Measurements from ENCODE around the gene SCML2.
"Not testable (repeated sequence)": the region's sequence is repeated elsewhere in the genome, so short reads cannot be mapped to it uniquely, and the experiment has no call there.

SCML2 gene

DNA sequence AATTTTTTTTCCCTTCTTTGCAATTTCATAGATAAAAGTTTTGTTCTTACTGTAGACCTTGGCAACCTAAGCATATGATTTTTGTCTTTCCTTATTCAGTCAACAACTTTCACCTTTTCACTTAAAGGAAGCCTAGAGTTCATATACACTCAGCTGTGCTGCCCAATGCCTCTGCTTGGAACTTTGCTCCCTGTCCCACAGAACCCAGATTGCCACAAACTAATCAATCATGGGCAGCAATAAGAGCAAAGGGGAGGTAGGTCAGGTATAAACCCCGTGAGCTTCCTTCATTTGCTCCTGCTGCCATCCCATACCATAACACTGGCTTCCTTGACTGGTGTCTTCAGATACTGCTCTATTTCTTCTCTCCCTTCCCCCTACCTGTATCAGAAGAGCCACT lies 82.8 kb downstream of the SCML2 start:
- no peak for TF ChIP-seq CTCF (IDR thresholded peaks at IDR 0.05; ENCODE audit: low read depth, low read length, missing control alignments)
- no peak overlapping the region for H3K4me3 ChIP-seq (ENCODE audit: low read depth, low read length)
- DNase-seq (ENCODE audit: low read depth): no peak

DNA sequence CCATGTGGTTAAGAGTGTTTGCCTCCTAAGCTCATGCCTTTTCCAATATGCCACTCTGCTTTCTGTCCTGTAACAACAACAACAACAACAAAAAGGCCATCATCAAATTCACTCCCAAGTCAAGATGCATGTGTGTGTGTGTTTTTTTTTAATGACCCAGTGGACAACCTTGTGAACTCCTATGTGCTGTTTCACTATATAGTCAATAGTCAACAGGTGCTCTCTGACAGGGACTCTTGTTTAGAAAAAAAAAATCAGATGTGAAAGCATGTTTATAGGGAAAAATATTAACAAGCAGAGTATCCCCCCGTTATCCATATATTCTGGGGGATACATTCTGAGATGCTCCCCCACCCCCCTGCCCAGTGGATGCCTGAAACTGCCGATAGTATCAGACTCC lies 83.2 kb downstream of the SCML2 start:
- no peak for TF ChIP-seq CTCF (IDR thresholded peaks at IDR 0.05; ENCODE audit: low read depth, low read length, missing control alignments)
- no peak overlapping the region for H3K4me3 ChIP-seq (ENCODE audit: low read depth, low read length)
- DNase-seq (ENCODE audit: low read depth): no peak

GRCh38 chrX:18255059-18255458 lies 99.4 kb downstream of the SCML2 start:
- no peak for DNase-seq (ENCODE audit: low read depth)
- H3K4me3 ChIP-seq (ENCODE audit: low read depth, low read length): no peak overlapping the region
- TF ChIP-seq CTCF (IDR thresholded peaks at IDR 0.05; ENCODE audit: low read depth, low read length, missing control alignments): no peak

DNA sequence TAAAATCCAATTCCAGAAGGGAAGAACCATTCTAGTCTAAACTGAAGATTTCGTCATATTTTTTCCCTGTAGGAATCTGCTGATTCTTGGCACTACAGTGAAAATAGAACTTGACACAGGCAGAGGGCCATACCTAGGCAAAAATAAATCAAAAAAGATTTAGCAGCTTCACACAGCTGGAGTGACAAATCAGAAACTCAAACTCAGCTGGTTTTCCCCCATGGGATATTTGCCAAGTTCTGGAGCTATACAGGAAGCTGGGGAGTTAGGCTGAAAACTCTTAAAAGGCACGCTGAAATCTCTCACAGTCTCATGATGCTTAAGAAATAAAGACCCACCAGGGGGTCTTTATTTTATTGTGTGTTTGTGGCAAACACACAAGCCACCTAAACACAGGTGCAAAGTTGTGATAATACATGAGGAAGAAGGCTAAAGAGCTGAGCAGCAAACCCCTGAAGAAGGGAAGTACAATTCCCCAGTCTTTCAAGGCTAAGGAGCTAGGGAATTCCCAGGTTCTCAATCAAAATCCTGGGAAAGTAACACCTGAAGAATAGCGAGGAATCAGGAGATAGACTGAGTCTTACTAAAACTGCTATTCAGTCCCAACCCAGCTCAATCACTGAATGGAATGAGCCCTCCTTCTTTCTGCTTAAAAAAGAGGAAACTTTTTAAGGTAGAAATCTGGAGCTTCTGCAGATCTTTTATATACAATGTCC lies 101.7 kb downstream of the SCML2 start:
- no peak for DNase-seq (ENCODE audit: low read depth)
- no peak overlapping the region for H3K4me3 ChIP-seq (ENCODE audit: low read depth, low read length)
- no peak for TF ChIP-seq CTCF (IDR thresholded peaks at IDR 0.05; ENCODE audit: low read depth, low read length, missing control alignments)

- DNase-seq (ENCODE audit: low read depth); H3K4me3 ChIP-seq (ENCODE audit: low read depth, low read length): not testable (repeated sequence)
These were observed 124.8 kb downstream of the SCML2 start for GRCh38 chrX:18229646-18230045.

DNA sequence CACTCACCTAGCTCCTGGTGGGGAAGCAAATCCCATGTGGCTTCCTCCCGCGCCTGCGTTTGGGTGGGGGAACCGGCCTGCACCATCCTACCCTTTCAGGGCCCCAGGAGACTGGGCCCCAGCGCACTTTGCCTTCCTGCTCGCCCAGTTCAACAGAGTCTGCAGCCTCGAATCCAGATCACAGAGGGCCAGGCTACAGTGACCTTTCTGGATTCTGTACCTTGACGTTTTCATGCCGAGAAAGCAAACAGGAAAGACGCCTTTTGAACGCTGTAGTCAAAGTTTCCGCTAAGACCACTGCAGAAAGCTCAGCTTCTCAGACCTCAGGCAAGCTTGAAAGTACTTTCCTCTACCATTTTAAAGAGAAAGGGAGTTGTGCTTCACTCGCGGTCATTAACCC lies 126.4 kb downstream of the SCML2 start:
- TF ChIP-seq CTCF (IDR thresholded peaks at IDR 0.05; ENCODE audit: low read depth, low read length, missing control alignments): no peak
- H3K4me3 ChIP-seq (ENCODE audit: low read depth, low read length): no peak overlapping the region
- DNase-seq (ENCODE audit: low read depth): no peak

DNA sequence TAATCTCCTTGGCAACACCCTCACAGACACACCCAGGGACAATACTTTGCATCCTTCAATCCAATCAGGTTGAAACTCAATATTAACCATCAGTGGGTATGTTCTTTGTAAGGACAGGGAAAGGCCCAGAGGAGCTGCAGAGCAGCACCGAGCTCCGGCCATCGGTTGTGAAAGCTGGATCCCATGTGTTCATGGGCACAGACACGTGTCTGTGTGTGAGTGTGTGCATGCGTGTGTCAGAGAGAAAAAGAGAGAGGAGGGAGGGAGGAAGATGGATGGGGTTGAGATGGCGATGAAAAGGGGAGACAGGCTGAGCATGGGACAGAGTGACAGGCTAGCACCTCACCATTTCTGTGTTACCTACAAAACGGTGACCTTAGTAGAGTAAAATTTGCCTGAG lies 127.0 kb downstream of the SCML2 start:
- no peak for TF ChIP-seq CTCF (IDR thresholded peaks at IDR 0.05; ENCODE audit: low read depth, low read length, missing control alignments)
- no peak overlapping the region for H3K4me3 ChIP-seq (ENCODE audit: low read depth, low read length)

More for the DNA sequence above, 127.0 kb downstream of the SCML2 start:
- no peak for DNase-seq (ENCODE audit: low read depth)
